Hepatocyte (in vitro differentiated cells): Measurements from ENCODE around the gene IQCN.

Experiments used
- CTCF ChIP-seq: fragments of 200-600 bp; sonication (generic); IDR thresholded peaks from 2 replicates; pipeline ENCODE4 v1.5.1; 2016; ENCODE audit warnings: antibody characterized with exemption, mild to moderate bottlenecking; ENCODE audit not compliant: poor library complexity
- EZH2 ChIP-seq: fragments of 200-600 bp; sonication (generic); IDR thresholded peaks from 2 replicates; pipeline ENCODE4 v1.6.1; 2016; ENCODE audit warnings: antibody characterized with exemption, mild to moderate bottlenecking, borderline replicate concordance

GRCh38 chr19:18298601-18299000, 24.3 kb upstream of the IQCN start:
- TF ChIP-seq CTCF (no peak), EZH2 (no peak)
